HEK293T (cell line): Measurements from ENCODE around the gene CHRNA3.

Source experiments
- ELF4 ChIP-seq: fragments of 450-650 bp; IDR thresholded peaks from 2 replicates; pipeline ENCODE4 v1.6.1; 2017; ENCODE audit warnings: antibody characterized with exemption
- FOXK2 ChIP-seq: fragments of 450-650 bp; IDR thresholded peaks from 2 replicates; pipeline ENCODE4 v1.6.1; 2016; ENCODE audit warnings: mild to moderate bottlenecking
- FOXM1 ChIP-seq: fragments of 450-650 bp; IDR thresholded peaks from 2 replicates; pipeline ENCODE4 v1.6.1; 2017; ENCODE audit warnings: mild to moderate bottlenecking, borderline replicate concordance
- HDGF ChIP-seq: fragments of 450-650 bp; IDR thresholded peaks from 2 replicates; pipeline ENCODE4 v1.6.1; 2017; ENCODE audit warnings: antibody characterized with exemption, borderline replicate concordance
- LEF1 ChIP-seq: fragments of 450-650 bp; IDR thresholded peaks from 2 replicates; pipeline ENCODE4 v1.6.1; 2017; ENCODE audit warnings: mild to moderate bottlenecking, borderline replicate concordance
- NFRKB ChIP-seq: fragments of 450-650 bp; IDR thresholded peaks from 2 replicates; pipeline ENCODE4 v1.6.1; 2016; ENCODE audit warnings: mild to moderate bottlenecking, moderate library complexity
- PKNOX1 ChIP-seq: fragments of 450-650 bp; IDR thresholded peaks from 2 replicates; pipeline ENCODE4 v1.6.1; 2016
- SP1 ChIP-seq: fragments of 450-650 bp; IDR thresholded peaks from 2 replicates; pipeline ENCODE4 v1.6.1; 2017
- SUZ12 ChIP-seq: fragments of 450-650 bp; IDR thresholded peaks from 2 replicates; pipeline ENCODE4 v1.6.1; 2016; ENCODE audit warnings: mild to moderate bottlenecking
- TARDBP ChIP-seq: fragments of 450-650 bp; IDR thresholded peaks from 2 replicates; pipeline ENCODE4 v1.6.1; 2016
- ZNF384 ChIP-seq: fragments of 450-650 bp; IDR thresholded peaks from 2 replicates; pipeline ENCODE4 v1.6.1; 2016

- no peak for TF ChIP-seq TARDBP
- no peak for TF ChIP-seq FOXK2
- no peak for TF ChIP-seq SP1
- no peak for TF ChIP-seq FOXM1
- no peak for TF ChIP-seq LEF1
- TF ChIP-seq SUZ12 = no peak
- no peak for TF ChIP-seq HDGF
- no peak for TF ChIP-seq ELF4
- no peak for TF ChIP-seq PKNOX1
- TF ChIP-seq ZNF384 = no peak
- TF ChIP-seq NFRKB = no peak
Measured at GRCh38 chr15:78615151-78615589, 5.6 kb downstream of the CHRNA3 start.
